ENCODE data around the gene TMEM273.

The TMEM273 gene

DNA sequence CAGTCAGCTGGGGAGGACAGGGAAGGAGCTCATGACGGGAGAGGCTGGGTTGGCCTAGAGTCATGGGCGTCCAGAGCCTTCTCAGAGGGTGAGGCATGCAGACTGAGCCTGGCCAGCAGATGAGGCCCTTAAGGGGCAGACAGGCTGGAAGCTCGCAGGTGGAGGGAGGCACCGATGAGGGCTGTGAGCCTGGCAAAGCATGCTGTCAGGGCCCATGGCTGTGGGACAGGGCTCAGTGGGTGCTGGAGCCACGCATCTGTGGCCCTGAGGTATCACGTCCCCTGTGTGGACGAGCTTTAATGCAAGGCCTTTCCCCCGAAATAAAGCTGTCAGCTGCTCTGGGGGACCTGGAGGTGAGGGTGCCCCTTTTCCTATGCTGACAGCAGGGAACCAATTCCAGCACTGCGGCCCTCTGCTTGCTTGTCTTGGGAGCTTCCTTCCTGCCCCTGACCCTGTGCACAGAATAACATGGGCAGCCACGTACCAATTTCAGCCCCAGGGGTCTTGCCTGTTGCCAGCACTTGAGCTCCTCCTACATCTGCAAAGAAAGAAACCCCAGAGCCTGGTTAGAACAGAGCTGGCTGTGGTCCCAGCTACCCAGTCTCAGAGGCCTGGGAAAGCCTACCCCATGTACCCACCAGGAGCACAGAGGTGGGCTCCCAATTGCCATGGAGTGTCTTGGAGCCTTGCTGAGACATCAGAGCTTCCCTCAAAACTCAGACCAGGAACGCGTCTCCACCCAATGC lies 20.6 kb downstream of the TMEM273 start:
- Histone ChIP-seq H3K27ac (ENCODE audit: low read length) (no peak overlapping the region), H3K9me3 (ENCODE audit: control insufficient read depth, low read depth, low read length) (no peaks in the 10 kb centered on the region), H3K9ac (ENCODE audit: low read length) (no peak overlapping the region), H3K4me3 (ENCODE audit: low read length) (no peak overlapping the region), H3K4me1 (ENCODE audit: control insufficient read depth, low read depth, low read length) (no peaks in the 10 kb centered on the region), H3K36me3 (ENCODE audit: control insufficient read depth, low read depth, low read length) (no peaks in the 10 kb centered on the region), H3K27me3 (ENCODE audit: control insufficient read depth, insufficient read depth, low read length) (no peaks in the 10 kb centered on the region)

DNA sequence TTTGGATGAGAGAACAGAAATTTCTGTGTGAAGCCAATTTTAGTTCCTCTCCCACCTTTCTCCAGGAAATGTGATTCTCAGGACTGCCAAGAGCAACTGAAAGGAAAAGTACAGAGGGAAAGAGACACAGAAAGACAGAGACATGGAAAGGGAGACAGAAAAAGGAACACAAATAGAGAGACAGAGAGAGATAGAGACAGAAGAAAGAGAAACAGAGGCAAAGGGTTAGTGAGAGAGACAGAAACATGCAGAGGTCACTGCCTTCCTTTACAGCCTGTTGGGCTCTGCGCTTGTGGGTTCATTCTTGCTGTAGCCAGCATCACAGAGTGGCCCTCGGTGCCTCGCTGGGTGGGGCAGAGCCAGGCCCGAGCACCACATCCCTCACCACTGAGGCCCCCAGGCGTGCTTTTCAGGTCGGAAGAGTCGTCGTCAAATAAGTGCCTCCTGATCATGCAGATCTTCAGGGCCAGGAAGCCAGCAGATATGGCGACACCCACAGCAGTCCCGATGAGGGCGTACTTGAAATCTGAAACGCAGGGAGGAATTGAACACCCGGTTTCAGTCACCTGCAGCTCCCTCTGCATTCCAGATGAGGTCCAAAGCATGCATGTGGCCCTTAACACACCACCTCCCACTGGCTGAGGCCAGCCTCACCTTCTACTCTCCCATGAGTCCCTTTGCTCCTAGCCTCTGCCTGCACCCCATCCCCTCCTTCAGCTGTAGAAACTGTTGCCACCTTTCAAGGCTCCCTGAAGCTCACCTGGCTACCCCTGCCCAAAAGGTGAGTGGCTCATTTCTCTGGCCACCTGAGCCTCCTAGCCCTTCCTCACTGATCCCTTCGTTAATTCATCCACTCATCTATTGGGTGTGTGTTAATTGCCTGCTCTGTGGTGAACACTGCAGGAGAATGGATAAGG lies 21.4 kb downstream of the TMEM273 start:
- no peaks in the 10 kb centered on the region for H3K9me3 ChIP-seq (ENCODE audit: control insufficient read depth, low read depth, low read length)

DNA sequence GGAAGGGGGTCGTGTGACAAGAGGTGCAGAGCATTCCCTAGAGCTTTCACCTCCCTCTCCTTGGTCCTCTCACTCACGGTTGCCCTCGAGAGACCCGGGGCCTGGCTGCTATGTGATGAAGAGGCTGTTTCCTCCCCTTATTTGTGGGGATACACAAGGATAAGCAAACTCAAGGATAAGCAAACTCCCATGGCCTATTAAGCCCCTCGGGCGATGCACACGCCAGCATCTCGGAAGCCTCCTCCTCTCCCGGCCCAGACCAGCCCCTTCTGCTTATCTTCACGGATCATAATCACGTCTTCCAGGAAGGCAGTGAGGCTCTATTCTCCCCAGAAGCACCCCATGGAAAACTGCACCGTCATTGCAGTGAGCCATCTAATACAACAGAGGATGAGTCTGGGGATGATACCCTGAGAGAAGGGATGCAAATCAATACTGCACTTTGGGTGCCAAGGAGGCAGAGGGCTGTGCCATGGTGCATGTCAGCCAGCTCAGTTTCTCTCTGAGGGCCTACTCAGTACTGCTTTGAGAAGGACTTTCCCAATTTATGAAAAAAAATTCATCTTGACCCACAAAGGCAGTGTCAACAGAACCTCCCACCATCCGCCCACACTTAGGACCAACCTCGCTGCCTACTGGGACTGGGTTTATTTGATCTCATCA lies 22.2 kb downstream of the TMEM273 start:
- no peak overlapping the region for H3K4me3 ChIP-seq (ENCODE audit: low read length)
- no peaks in the 10 kb centered on the region for H3K36me3 ChIP-seq (ENCODE audit: control insufficient read depth, low read depth, low read length)
- no peaks in the 10 kb centered on the region for H3K9me3 ChIP-seq (ENCODE audit: control insufficient read depth, low read depth, low read length)
- no peak overlapping the region for H3K27ac ChIP-seq (ENCODE audit: low read length)
- H3K27me3 ChIP-seq (ENCODE audit: control insufficient read depth, insufficient read depth, low read length), result no peaks in the 10 kb centered on the region
- no peaks in the 10 kb centered on the region for H3K4me1 ChIP-seq (ENCODE audit: control insufficient read depth, low read depth, low read length)
- no peak overlapping the region for H3K9ac ChIP-seq (ENCODE audit: low read length)

More for the DNA sequence above, 21.4 kb downstream of the TMEM273 start:
- no peaks in the 10 kb centered on the region for H3K36me3 ChIP-seq (ENCODE audit: control insufficient read depth, low read depth, low read length)
- H3K9ac ChIP-seq (ENCODE audit: low read length), result no peak overlapping the region
- no peak overlapping the region for H3K27ac ChIP-seq (ENCODE audit: low read length)
- H3K27me3 ChIP-seq (ENCODE audit: control insufficient read depth, insufficient read depth, low read length), result no peaks in the 10 kb centered on the region
- no peak overlapping the region for H3K4me3 ChIP-seq (ENCODE audit: low read length)
- H3K4me1 ChIP-seq (ENCODE audit: control insufficient read depth, low read depth, low read length), result no peaks in the 10 kb centered on the region

DNA sequence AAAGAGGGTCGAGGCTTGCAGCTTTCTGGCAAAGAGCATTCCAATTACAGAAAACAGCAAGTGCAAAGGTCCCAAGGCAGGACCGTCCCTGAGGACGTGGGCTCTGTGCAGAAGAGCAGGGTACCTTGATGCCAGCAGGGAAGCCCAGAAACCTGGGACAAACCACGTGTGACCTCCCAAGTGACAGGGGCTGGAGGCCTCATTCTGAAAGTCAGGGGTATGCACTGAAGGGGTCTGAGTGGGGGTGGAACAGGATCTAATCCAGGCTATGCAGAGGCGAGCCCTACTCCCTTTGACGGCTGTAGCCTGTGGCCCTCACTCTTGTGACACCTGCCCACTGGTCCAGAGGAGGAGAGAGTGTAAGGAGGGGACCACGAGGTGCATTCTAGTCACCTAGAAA lies 22.9 kb downstream of the TMEM273 start:
- H3K27me3 ChIP-seq (ENCODE audit: control insufficient read depth, insufficient read depth, low read length), result no peaks in the 10 kb centered on the region
- no peak overlapping the region for H3K4me3 ChIP-seq (ENCODE audit: low read length)
- no peaks in the 10 kb centered on the region for H3K36me3 ChIP-seq (ENCODE audit: control insufficient read depth, low read depth, low read length)
- H3K9me3 ChIP-seq (ENCODE audit: control insufficient read depth, low read depth, low read length), result no peaks in the 10 kb centered on the region
- H3K4me1 ChIP-seq (ENCODE audit: control insufficient read depth, low read depth, low read length), result no peaks in the 10 kb centered on the region
- H3K27ac ChIP-seq (ENCODE audit: low read length), result no peak overlapping the region
- H3K9ac ChIP-seq (ENCODE audit: low read length), result no peak overlapping the region

DNA sequence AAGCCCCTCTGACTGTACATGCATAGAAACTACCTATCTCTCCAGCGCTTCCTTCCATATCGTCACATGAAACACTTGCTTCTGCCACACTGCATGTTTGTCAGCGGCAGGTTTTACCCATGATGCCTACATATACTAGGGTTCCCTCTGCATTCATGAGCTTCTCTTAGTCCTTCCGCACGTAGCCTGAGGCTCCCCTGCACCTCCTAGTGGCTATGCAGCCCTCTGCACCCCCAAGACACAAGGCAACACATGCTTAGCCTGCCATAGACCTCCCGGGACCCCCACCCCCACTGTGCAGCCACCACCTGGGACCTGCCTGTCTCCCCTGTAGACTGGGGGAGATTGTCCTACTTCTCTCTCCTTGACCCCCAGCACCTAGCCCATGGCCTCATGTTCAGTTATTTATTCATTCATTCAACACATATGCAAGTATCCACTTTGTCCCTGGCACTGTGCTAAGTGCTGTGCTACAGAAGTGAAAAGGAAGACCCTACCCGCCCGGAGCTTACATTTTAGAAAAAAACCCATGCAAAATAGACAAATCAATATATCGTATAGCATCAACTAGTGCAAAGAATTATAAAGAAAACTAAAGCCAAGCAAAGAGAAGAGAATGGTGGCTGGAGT lies 23.5 kb downstream of the TMEM273 start:
- no peaks in the 10 kb centered on the region for H3K27me3 ChIP-seq (ENCODE audit: control insufficient read depth, insufficient read depth, low read length)
- no peaks in the 10 kb centered on the region for H3K9me3 ChIP-seq (ENCODE audit: control insufficient read depth, low read depth, low read length)
- no peaks in the 10 kb centered on the region for H3K4me1 ChIP-seq (ENCODE audit: control insufficient read depth, low read depth, low read length)
- H3K4me3 ChIP-seq (ENCODE audit: low read length), result no peak overlapping the region
- no peaks in the 10 kb centered on the region for H3K36me3 ChIP-seq (ENCODE audit: control insufficient read depth, low read depth, low read length)
- H3K9ac ChIP-seq (ENCODE audit: low read length), result no peak overlapping the region
- H3K27ac ChIP-seq (ENCODE audit: low read length), result no peak overlapping the region

DNA sequence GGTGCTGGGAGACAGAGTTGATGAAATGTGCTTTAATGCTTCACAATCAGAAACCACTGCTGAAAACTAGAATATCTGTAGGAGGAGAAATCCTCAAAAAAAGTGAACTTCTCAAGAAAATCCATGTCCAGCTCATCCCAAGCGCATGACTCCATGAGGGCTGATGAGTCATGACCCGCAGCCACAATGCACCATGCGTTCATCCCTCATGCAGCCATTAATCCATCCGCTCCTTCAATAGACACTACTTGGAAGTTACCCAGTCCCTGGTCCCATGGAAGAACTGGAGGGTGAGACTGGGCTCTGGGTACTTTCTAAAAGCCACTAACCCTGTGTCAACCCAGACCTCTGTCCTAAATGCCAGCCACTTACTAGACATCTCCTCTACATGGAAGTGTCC lies 24.4 kb downstream of the TMEM273 start:
- Histone ChIP-seq H3K27me3 (ENCODE audit: control insufficient read depth, insufficient read depth, low read length) (no peaks in the 10 kb centered on the region), H3K9ac (ENCODE audit: low read length) (no peak overlapping the region), H3K4me1 (ENCODE audit: control insufficient read depth, low read depth, low read length) (no peaks in the 10 kb centered on the region), H3K4me3 (ENCODE audit: low read length) (no peak overlapping the region), H3K27ac (ENCODE audit: low read length) (no peak overlapping the region), H3K36me3 (ENCODE audit: control insufficient read depth, low read depth, low read length) (no peaks in the 10 kb centered on the region), H3K9me3 (ENCODE audit: control insufficient read depth, low read depth, low read length) (no peaks in the 10 kb centered on the region)

DNA sequence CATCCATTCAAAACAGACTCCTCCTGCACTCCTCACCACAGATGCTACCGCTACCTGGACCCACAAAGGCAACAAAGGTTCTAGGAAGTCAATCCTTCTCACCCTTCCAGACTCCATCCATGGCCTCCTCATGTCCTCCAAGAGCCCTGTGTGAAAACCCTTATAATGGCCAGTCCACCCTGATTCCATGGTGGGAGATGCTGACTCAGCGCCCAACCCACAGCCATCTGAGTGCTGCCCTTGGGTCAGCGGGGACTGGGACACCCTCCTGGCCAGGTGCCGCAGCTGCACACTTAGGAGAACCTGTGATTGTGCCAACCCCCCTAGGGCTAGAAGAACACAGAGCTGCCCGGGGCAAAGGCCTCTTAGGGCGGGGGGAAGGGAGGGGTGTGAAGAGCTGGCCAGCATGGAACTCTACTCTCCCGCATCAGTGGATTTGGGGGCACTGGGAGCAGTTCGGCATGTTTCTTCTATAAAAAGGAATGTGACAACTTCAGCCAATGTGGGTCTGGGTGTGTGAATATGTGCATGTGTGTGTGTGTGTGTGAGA lies 25.4 kb downstream of the TMEM273 start:
- H3K36me3 ChIP-seq (ENCODE audit: control insufficient read depth, low read depth, low read length), result no peaks in the 10 kb centered on the region
- no peaks in the 10 kb centered on the region for H3K9me3 ChIP-seq (ENCODE audit: control insufficient read depth, low read depth, low read length)
- H3K27me3 ChIP-seq (ENCODE audit: control insufficient read depth, insufficient read depth, low read length), result no peaks in the 10 kb centered on the region
- H3K4me3 ChIP-seq (ENCODE audit: low read length), result no peak overlapping the region
- no peak overlapping the region for H3K27ac ChIP-seq (ENCODE audit: low read length)
- peaks cover 6% of the 10 kb centered on the region for H3K4me1 ChIP-seq (ENCODE audit: control insufficient read depth, low read depth, low read length)
- no peak overlapping the region for H3K9ac ChIP-seq (ENCODE audit: low read length)

DNA sequence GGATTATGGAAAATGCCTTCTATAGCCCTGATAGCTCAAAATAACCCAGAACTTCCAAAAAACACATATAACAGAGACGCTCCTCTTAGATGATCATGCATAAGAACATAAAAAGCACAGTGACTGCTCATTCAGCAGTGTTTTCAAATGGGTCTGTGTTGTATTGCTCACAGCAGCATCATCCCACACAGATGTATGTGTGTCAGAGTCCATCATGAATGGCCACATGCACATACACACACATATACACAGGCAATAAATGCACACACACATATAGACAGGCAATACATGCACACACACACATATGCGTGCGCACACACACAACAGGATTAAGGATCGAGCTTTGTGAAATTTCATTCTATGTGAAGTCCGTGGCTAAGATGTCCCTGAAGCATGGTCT lies 26.1 kb downstream of the TMEM273 start:
- no peak overlapping the region for H3K4me3 ChIP-seq (ENCODE audit: low read length)
- H3K27me3 ChIP-seq (ENCODE audit: control insufficient read depth, insufficient read depth, low read length), result no peaks in the 10 kb centered on the region
- H3K36me3 ChIP-seq (ENCODE audit: control insufficient read depth, low read depth, low read length), result no peaks in the 10 kb centered on the region
- no peak overlapping the region for H3K27ac ChIP-seq (ENCODE audit: low read length)
- H3K4me1 ChIP-seq (ENCODE audit: control insufficient read depth, low read depth, low read length), result peaks cover 9% of the 10 kb centered on the region
- H3K9ac ChIP-seq (ENCODE audit: low read length), result no peak overlapping the region
- no peaks in the 10 kb centered on the region for H3K9me3 ChIP-seq (ENCODE audit: control insufficient read depth, low read depth, low read length)

DNA sequence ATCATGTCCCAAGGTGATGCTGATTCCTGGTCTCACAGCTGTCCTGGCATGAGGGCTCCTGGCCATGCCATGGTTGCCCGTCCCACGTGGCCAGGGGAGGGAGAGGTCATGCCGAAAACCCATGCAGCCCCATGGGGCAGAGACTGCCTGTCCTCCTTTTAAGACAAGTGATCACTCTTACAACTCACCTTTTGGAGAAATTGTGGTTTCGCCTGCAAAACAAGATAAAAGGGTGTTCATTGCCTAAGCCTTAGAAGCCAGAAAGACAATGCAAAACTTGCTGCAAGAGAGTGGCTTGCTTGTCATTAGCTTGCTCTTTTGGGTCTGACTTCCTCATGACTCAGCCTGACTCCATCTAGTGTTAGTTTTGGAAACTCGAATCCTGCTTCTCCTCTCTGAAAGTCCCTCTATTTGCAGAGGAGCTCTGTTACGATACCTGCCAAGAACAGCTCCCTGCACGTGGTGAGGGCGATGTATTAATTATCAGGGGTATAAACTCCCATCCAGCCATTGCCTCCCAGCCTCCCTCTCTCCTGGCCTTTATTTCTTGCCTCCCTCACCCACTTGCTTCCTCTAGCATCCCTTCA lies 26.7 kb downstream of the TMEM273 start:
- Histone ChIP-seq H3K27ac (ENCODE audit: low read length) (no peak overlapping the region), H3K36me3 (ENCODE audit: control insufficient read depth, low read depth, low read length) (no peaks in the 10 kb centered on the region), H3K4me3 (ENCODE audit: low read length) (no peak overlapping the region), H3K9me3 (ENCODE audit: control insufficient read depth, low read depth, low read length) (no peaks in the 10 kb centered on the region), H3K27me3 (ENCODE audit: control insufficient read depth, insufficient read depth, low read length) (no peaks in the 10 kb centered on the region), H3K4me1 (ENCODE audit: control insufficient read depth, low read depth, low read length) (peaks cover 9% of the 10 kb centered on the region), H3K9ac (ENCODE audit: low read length) (no peak overlapping the region)

DNA sequence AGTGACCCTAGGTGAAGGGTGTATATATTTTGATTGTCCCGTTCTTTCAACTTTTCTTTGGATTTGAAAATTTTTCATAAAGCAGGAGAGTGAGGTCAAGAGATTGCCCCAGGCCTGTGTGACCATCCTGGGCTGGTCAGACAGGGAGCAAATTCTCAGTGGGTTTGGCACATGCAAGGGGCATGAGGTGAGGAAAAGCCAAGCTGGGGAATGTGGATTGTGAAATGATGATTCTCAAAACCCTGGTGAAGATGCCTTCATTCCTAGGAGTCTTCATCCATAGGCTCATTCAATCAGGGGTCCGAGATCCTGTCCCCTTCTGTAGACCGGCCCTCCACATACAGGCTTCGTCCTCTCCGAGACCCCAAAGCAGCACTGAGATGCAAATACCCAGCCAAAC lies 27.4 kb downstream of the TMEM273 start:
- Histone ChIP-seq H3K27ac (ENCODE audit: low read length) (no peak overlapping the region), H3K36me3 (ENCODE audit: control insufficient read depth, low read depth, low read length) (no peaks in the 10 kb centered on the region), H3K4me1 (ENCODE audit: control insufficient read depth, low read depth, low read length) (peaks cover 9% of the 10 kb centered on the region), H3K4me3 (ENCODE audit: low read length) (no peak overlapping the region), H3K9me3 (ENCODE audit: control insufficient read depth, low read depth, low read length) (no peaks in the 10 kb centered on the region), H3K27me3 (ENCODE audit: control insufficient read depth, insufficient read depth, low read length) (no peaks in the 10 kb centered on the region), H3K9ac (ENCODE audit: low read length) (no peak overlapping the region)

DNA sequence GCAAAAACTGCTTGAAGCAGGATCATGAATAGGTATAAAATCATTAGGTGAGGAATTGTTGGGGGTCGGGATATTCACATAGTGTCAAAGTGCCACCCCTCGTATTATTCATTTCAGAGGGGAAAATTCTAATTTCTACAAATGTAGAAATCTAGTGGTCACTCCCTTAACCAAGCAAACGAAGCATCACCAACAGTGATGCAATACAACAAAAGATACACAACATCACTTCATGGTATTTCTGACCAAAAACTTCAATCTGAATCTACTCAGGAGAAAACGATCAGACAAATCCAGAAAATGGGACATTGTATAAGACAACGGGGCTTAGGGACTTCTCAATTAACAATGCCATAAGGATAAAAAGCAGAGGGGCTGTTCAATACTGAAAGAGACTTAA lies 28.1 kb downstream of the TMEM273 start:
- no peaks in the 10 kb centered on the region for H3K36me3 ChIP-seq (ENCODE audit: control insufficient read depth, low read depth, low read length)
- peaks cover 9% of the 10 kb centered on the region for H3K4me1 ChIP-seq (ENCODE audit: control insufficient read depth, low read depth, low read length)
- no peak overlapping the region for H3K4me3 ChIP-seq (ENCODE audit: low read length)
- no peak overlapping the region for H3K27ac ChIP-seq (ENCODE audit: low read length)
- no peaks in the 10 kb centered on the region for H3K27me3 ChIP-seq (ENCODE audit: control insufficient read depth, insufficient read depth, low read length)
- H3K9ac ChIP-seq (ENCODE audit: low read length), result no peak overlapping the region
- no peaks in the 10 kb centered on the region for H3K9me3 ChIP-seq (ENCODE audit: control insufficient read depth, low read depth, low read length)
